ACC112 (cell line): ENCODE data around the gene PCDHB3.
"Not testable (repeated sequence)": the region's sequence is repeated elsewhere in the genome, so short reads cannot be mapped to it uniquely, and the experiment has no call there.

Experiments used
- H2AFZ ChIP-seq: fragments of 200-600 bp; sonication (generic); one replicate; pipeline ENCODE4 v1.6.0; 2017; ENCODE audit warnings: antibody characterized with exemption, low read length; ENCODE audit not compliant: unreplicated experiment
- H3K27ac ChIP-seq: fragments of 200-600 bp; sonication (generic); 2 replicates; pipeline ENCODE4 v1.5.1; 2014; ENCODE audit warnings: low read depth, mild to moderate bottlenecking, antibody characterized with exemption, low read length, moderate library complexity
- H3K27me3 ChIP-seq: fragments of 200-600 bp; sonication (generic); 2 replicates; pipeline ENCODE4 v1.6.1; 2014; ENCODE audit warnings: mild to moderate bottlenecking, antibody characterized with exemption, low read length, moderate library complexity, mixed read lengths; ENCODE audit not compliant: insufficient read depth
- H3K36me3 ChIP-seq: fragments of 200-600 bp; sonication (generic); 2 replicates; pipeline ENCODE4 v1.6.1; 2016; ENCODE audit warnings: mild to moderate bottlenecking, antibody characterized with exemption, low read length, moderate library complexity, mixed read lengths; ENCODE audit not compliant: insufficient read depth
- H3K4me1 ChIP-seq: fragments of 200-600 bp; sonication (generic); one replicate; pipeline ENCODE4 v1.6.1; 2016; ENCODE audit warnings: low read length, mixed read lengths; ENCODE audit not compliant: insufficient read depth, unreplicated experiment, control insufficient read depth
- H3K4me3 ChIP-seq: fragments of 200-600 bp; sonication (generic); 2 replicates; pipeline ENCODE4 v1.5.1; 2014; ENCODE audit warnings: mild to moderate bottlenecking, low read depth, low read length
- H3K79me2 ChIP-seq: fragments of 200-600 bp; sonication (generic); one replicate; pipeline ENCODE4 v1.6.0; 2016; ENCODE audit warnings: low read length; ENCODE audit not compliant: control insufficient read depth, unreplicated experiment, insufficient read depth

The PCDHB3 gene

DNA sequence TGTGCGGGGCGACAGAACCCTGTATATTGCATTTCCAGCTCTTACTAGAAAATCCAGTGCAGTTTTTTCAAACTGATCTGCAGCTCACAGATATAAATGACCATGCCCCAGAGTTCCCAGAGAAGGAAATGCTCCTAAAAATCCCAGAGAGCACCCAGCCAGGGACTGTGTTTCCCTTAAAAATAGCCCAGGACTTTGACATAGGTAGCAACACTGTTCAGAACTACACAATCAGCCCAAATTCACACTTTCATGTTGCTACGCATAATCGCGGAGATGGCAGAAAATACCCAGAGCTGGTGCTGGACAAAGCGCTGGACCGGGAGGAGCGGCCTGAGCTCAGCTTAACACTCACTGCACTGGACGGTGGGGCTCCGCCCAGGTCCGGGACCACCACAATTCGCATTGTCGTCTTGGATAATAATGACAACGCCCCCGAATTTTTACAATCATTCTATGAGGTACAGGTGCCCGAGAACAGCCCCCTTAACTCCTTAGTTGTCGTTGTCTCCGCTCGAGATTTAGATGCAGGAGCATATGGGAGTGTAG is 35.5 kb downstream of the PCDHB3 start:
- Histone ChIP-seq H3K4me1 (no peaks in the 10 kb centered on the region), H3K36me3 (no peaks in the 10 kb centered on the region), H3K27me3 (no peaks in the 10 kb centered on the region), H3K27ac (no peak overlapping the region), H2AFZ (no peak overlapping the region), H3K79me2 (no peaks in the 10 kb centered on the region), H3K4me3 (peak overlapping the region; percentile 46; the same call in 1 of the 2 replicates)

DNA sequence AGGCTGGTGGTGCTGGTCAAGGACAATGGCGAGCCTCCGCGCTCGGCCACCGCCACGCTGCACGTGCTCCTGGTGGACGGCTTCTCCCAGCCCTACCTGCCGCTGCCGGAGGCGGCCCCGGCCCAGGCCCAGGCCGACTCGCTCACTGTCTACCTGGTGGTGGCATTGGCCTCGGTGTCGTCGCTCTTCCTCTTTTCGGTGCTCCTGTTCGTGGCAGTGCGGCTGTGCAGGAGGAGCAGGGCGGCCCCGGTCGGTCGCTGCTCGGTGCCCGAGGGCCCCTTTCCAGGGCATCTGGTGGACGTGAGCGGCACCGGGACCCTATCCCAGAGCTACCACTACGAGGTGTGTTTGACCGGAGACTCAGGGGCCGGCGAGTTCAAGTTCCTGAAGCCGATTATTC is 37.1 kb downstream of the PCDHB3 start:
- H3K27me3 ChIP-seq, H2AFZ ChIP-seq, H3K79me2 ChIP-seq, H3K27ac ChIP-seq, H3K36me3 ChIP-seq, H3K4me3 ChIP-seq, H3K4me1 ChIP-seq: not testable (repeated sequence)

- Histone ChIP-seq H2AFZ (no peak within 1 kb of the TSS), H3K4me3 (no peak within 1 kb of the TSS; the same call in 1 of the 2 replicates), H3K27me3 (peaks cover 5% of the 10 kb centered on the region; the same call in 1 of the 2 replicates), H3K36me3 (no peaks in the 10 kb centered on the region), H3K79me2 (no peaks in the 10 kb centered on the region), H3K4me1 (no peaks in the 10 kb centered on the region), H3K27ac (no peak within 1 kb of the TSS)
These were observed 49.5 kb downstream of the PCDHB3 start, which contains the start of gene PCDHB6 for GRCh38 chr5:141149812-141150211. Gene PCDHB6, plus strand, starts transcription at chr5:141150057. Its CDS starts 201 bp downstream, at chr5:141150258.

DNA sequence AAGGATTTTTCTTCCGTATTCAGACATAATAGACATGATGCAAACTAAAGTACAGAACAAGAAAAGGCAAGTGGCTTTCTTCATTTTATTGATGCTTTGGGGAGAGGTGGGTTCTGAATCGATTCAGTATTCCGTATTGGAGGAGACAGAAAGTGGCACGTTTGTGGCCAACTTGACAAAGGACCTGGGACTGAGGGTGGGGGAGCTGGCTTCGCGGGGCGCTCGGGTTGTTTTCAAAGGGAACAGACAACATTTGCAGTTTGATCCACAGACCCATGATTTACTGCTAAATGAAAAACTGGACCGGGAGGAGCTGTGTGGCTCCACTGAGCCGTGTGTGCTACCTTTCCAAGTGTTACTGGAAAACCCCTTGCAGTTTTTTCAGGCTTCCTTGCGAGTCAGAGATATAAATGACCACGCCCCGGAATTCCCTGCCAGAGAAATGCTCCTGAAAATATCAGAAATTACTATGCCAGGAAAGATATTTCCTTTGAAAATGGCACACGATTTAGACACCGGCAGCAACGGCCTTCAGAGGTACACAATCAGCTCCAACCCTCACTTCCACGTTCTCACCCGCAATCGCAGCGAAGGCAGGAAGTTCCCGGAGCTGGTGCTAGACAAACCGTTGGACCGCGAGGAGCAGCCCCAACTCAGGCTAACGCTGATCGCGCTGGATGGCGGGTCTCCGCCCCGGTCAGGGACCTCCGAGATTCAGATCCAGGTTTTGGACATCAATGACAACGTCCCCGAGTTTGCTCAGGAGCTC is 50.1 kb downstream of the PCDHB3 start:
- H3K27me3 ChIP-seq: peaks cover 5% of the 10 kb centered on the region; the same call in 1 of the 2 replicates

DNA sequence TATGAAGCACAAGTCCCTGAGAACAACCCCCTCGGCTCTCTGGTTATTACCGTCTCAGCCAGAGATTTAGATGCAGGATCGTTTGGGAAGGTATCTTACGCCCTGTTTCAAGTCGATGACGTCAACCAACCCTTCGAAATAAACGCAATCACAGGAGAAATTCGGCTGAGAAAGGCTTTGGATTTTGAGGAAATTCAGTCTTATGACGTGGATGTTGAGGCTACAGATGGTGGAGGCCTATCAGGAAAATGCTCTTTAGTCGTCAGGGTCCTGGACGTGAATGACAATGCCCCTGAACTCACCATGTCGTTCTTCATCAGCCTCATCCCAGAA is 50.7 kb downstream of the PCDHB3 start:
- peaks cover 5% of the 10 kb centered on the region; the same call in 1 of the 2 replicates for H3K27me3 ChIP-seq
- no peak overlapping the region for H3K4me3 ChIP-seq
- no peaks in the 10 kb centered on the region for H3K4me1 ChIP-seq
- no peak overlapping the region for H2AFZ ChIP-seq
- no peak overlapping the region for H3K27ac ChIP-seq
- H3K79me2 ChIP-seq: no peaks in the 10 kb centered on the region
- no peaks in the 10 kb centered on the region for H3K36me3 ChIP-seq

More for the DNA sequence above, 50.1 kb downstream of the PCDHB3 start:
- Histone ChIP-seq H3K36me3 (no peaks in the 10 kb centered on the region), H3K79me2 (no peaks in the 10 kb centered on the region), H2AFZ (no peak overlapping the region), H3K27ac (no peak overlapping the region), H3K4me1 (no peaks in the 10 kb centered on the region), H3K4me3 (no peak overlapping the region; the same call in 1 of the 2 replicates)

- not testable (repeated sequence) for H3K27me3 ChIP-seq
These were observed 51.4 kb downstream of the PCDHB3 start for GRCh38 chr5:141151632-141152031.

DNA sequence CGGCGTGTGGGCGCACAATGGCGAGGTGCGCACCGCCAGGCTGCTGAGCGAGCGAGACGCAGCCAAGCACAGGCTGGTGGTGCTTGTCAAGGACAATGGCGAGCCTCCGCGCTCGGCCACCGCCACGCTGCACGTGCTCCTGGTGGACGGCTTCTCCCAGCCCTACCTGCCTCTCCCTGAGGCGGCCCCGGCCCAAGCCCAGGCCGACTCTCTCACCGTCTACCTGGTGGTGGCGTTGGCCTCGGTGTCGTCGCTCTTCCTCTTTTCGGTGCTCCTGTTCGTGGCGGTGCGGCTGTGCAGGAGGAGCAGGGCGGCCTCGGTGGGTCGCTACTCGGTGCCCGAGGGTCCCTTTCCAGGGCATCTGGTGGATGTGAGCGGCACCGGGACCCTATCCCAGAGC is 51.8 kb downstream of the PCDHB3 start:
- H3K27ac ChIP-seq, H3K36me3 ChIP-seq, H3K4me1 ChIP-seq, H2AFZ ChIP-seq, H3K79me2 ChIP-seq, H3K4me3 ChIP-seq, H3K27me3 ChIP-seq: not testable (repeated sequence)

More at GRCh38 chr5:141151632-141152031, 51.4 kb downstream of the PCDHB3 start:
- not testable (repeated sequence) for H2AFZ ChIP-seq, H3K4me3 ChIP-seq, H3K27ac ChIP-seq, H3K4me1 ChIP-seq, H3K36me3 ChIP-seq, H3K79me2 ChIP-seq
